Natural killer cell (primary cell): ENCODE data around the gene TRAPPC2L. TPM values are rescaled to one million over a fixed set of nuclear protein-coding genes. Genes with fewer than 3 reads are reported as not detected.

ENCODE experiments used
- ATAC-seq, 3 donors: fragments of 150-1000 bp in 2 of 3; fragments of 200-7000 bp in 1 of 3; cut with Tn5 transposase; 1 replicate in 1 of 3; 2 replicates in 2 of 3; pipeline ENCODE4 v1.10.0; 2021; ENCODE audit warnings: mild to moderate bottlenecking in 2 of 3, moderate library complexity in 2 of 3
- DNase-seq, 2 donors: peaks; one replicate each; pipeline versions ENCODE4 v3.0.0 to v3.0.0-alpha.2; 2013 to 2021; ENCODE audit warnings: mixed read lengths in 1 of 2
- H3K27ac ChIP-seq: one replicate; pipeline ENCODE4 v1.5.1; 2013; ENCODE audit warnings: mild to moderate bottlenecking, low read length
- H3K27me3 ChIP-seq: one replicate; pipeline ENCODE4 v1.6.1; 2013; ENCODE audit warnings: low read length; ENCODE audit not compliant: control insufficient read depth, insufficient read depth
- H3K36me3 ChIP-seq: one replicate; pipeline ENCODE4 v1.6.1; 2013; ENCODE audit warnings: low read length; ENCODE audit not compliant: control insufficient read depth, insufficient read depth
- H3K4me1 ChIP-seq: one replicate; pipeline ENCODE4 v1.6.1; 2013; ENCODE audit warnings: low read length; ENCODE audit not compliant: control insufficient read depth, insufficient read depth
- H3K4me3 ChIP-seq: one replicate; pipeline ENCODE4 v1.5.1; 2013; ENCODE audit warnings: low read length
- H3K9me3 ChIP-seq: one replicate; pipeline ENCODE4 v1.6.1; 2013; ENCODE audit warnings: low read length; ENCODE audit not compliant: control insufficient read depth, insufficient read depth
- H3K27ac Mint-ChIP-seq, 2 donors: one replicate each; pipeline ENCODE4 v1.8.0; 2022; ENCODE audit warnings: mild to moderate bottlenecking in 2 of 2, mixed read lengths in 2 of 2, moderate library complexity in 1 of 2
- H3K27me3 Mint-ChIP-seq, 2 donors: one replicate each; pipeline ENCODE4 v1.8.0; 2022; ENCODE audit warnings: low read depth in 2 of 2, mixed read lengths in 2 of 2
- H3K36me3 Mint-ChIP-seq: one replicate; pipeline ENCODE4 v1.8.0; 2022; ENCODE audit warnings: mixed read lengths
- H3K4me1 Mint-ChIP-seq, 2 donors: one replicate each; pipeline ENCODE4 v1.8.0; 2022; ENCODE audit warnings: mixed read lengths in 2 of 2
- H3K4me3 Mint-ChIP-seq: one replicate; pipeline ENCODE4 v1.8.0; 2022; ENCODE audit warnings: mild to moderate bottlenecking, moderate library complexity, mixed read lengths
- H3K9me3 Mint-ChIP-seq, 2 donors: one replicate each; pipeline ENCODE4 v1.8.0; 2022; ENCODE audit warnings: mixed read lengths in 2 of 2
- WGBS: methylation state at CpG from one replicate; pipeline ENCODE4 v1.1.7; 2013; ENCODE audit warnings: missing lambda C conversion rate; ENCODE audit not compliant: insufficient coverage; 5-methylcytosine and 5-hydroxymethylcytosine counted together
- intact Hi-C: fragments of 100-400 bp; cut with micrococcal nuclease; formaldehyde crosslinking; loops from one replicate; pipeline ENCODE4 v1.14.2; 2022
- total RNA-seq, 4 donors: library from RNA; stranded (reverse); fragments of 120-200 nt in 1 of 4; gene quantifications; one replicate each; pipeline versions ENCODE4 v1.2.3 to v1.2.4, GENCODE V29; 2013 to 2022
- TF ChIP-seq, protein P1 (sequence below): fragments of 200-600 bp; IDR thresholded peaks from one replicate; pipeline ENCODE4 v1.8.0; 2022; ENCODE audit warnings: antibody characterized with exemption

The TRAPPC2L gene
- total RNA-seq, 3 donors from 2014 or later (not counting 1 experiment from before 2014, with no cell fraction given), result 31.9 to 39.0 (median 36.2) TPM

DNA sequence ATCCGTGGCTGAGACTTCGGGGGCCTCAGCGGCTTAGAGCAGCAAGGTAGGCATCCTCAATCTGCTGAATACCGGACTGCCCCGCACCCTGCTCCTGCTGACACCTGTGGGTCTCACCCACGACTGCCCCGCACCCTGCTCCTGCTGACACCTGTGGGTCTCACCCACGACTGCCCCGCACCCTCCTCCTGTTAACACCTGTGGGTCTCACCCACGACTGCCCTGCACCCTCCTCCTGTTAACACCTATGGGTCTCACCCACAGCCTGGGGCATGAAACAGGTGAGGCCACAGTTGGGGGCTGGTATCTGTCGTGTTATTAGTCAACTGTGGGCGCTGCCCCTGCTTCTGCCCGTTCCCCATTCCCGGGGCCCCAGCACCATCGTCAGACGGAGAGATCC, 45.8 kb downstream of the TRAPPC2L start:
- TF ChIP-seq, protein P1, sequence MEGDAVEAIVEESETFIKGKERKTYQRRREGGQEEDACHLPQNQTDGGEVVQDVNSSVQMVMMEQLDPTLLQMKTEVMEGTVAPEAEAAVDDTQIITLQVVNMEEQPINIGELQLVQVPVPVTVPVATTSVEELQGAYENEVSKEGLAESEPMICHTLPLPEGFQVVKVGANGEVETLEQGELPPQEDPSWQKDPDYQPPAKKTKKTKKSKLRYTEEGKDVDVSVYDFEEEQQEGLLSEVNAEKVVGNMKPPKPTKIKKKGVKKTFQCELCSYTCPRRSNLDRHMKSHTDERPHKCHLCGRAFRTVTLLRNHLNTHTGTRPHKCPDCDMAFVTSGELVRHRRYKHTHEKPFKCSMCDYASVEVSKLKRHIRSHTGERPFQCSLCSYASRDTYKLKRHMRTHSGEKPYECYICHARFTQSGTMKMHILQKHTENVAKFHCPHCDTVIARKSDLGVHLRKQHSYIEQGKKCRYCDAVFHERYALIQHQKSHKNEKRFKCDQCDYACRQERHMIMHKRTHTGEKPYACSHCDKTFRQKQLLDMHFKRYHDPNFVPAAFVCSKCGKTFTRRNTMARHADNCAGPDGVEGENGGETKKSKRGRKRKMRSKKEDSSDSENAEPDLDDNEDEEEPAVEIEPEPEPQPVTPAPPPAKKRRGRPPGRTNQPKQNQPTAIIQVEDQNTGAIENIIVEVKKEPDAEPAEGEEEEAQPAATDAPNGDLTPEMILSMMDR, result no peak
- Mint-ChIP-seq H3K36me3 (no peaks in the 10 kb centered on the region), H3K9me3 (no peaks in the 10 kb centered on the region), H3K27me3 (no peaks in the 10 kb centered on the region), H3K4me3 (no peak overlapping the region), H3K27ac (no peak overlapping the region), H3K4me1 (peaks cover 6 to 12% of the 10 kb centered on the region in 2 donors)
- H3K4me1 ChIP-seq, result peaks cover 10% of the 10 kb centered on the region
- no peaks in the 10 kb centered on the region for H3K27me3 ChIP-seq
- H3K27ac ChIP-seq, result no peak overlapping the region
- no peaks in the 10 kb centered on the region for H3K9me3 ChIP-seq
- 59% methylated on average over 16 of the region's 16 CpGs for WGBS
- ATAC-seq, result no peak
- no peak for DNase-seq
- no peaks in the 10 kb centered on the region for H3K36me3 ChIP-seq
- no peak overlapping the region for H3K4me3 ChIP-seq
- intact Hi-C loops, result no loop called here

DNA sequence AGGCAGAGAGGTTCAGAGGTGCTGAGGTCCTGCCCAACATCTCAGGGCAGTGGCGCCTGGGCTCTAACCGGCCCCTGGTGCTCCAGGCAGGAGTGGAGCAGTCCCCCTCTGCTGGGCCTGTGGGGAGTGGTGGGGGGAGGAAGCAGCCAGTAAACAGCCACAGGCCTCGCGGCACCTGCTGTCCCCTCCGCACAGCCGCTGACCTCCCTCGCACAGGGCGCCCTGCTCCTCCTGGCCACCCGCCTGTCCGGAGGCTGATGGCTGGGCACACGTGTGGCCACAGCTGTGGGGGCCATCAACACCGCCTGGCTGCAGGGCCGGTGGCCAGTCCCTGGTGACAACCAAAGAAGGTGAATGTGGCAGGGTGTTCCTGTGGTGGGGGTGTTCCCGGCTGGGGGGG, 46.3 kb downstream of the TRAPPC2L start:
- TF ChIP-seq, protein P1, result no peak
- Mint-ChIP-seq H3K36me3 (no peaks in the 10 kb centered on the region), H3K27me3 (no peaks in the 10 kb centered on the region), H3K27ac (no peak overlapping the region), H3K4me3 (no peak overlapping the region), H3K4me1 (peaks cover 6 to 12% of the 10 kb centered on the region in 2 donors), H3K9me3 (no peaks in the 10 kb centered on the region)
- ATAC-seq (no peak), DNase-seq (no peak)
- Histone ChIP-seq H3K36me3 (no peaks in the 10 kb centered on the region), H3K9me3 (no peaks in the 10 kb centered on the region), H3K27ac (no peak overlapping the region), H3K4me3 (no peak overlapping the region), H3K4me1 (peaks cover 10% of the 10 kb centered on the region), H3K27me3 (no peaks in the 10 kb centered on the region)
- intact Hi-C loops, result no loop called here
- 91% methylated on average over 12 of the region's 14 CpGs for WGBS

DNA sequence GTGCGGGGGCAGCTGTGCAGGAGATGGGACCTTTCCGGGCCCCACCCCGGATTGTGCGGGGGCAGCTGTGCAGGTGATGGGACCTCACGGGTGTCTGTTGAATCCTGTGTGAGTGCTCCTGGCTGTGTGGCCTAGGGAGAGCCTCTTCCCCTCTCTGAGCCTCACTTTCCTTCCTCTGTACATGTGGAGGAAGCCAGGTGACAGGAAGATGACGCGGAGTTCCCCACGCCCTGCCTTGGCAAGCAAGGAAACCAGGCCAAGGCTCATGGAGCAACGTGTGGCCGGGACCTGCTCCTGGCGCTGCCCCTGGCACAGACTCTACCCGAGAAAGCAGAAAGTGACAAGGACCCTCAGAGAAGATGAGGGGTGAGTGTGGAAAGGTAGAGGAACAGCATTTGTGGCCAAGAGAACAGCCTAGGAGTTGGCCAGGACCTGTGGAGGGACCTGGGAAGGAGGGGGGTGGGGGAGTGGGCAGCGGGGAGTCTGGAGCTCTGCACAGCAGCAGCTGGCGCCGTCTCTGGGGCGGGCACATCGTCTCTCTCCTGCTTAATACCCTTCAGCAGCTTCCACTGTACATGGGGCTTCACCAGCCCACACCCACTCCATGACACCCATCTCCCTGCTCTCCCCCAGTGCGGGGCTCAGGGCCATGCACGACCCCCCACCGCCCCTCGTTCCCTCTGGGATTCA, 47.9 kb downstream of the TRAPPC2L start:
- H3K4me1 Mint-ChIP-seq, result peaks cover 6 to 12% of the 10 kb centered on the region in 2 donors
- no peaks in the 10 kb centered on the region for H3K36me3 ChIP-seq
- no peak overlapping the region for H3K4me3 Mint-ChIP-seq
- H3K4me3 ChIP-seq, result no peak overlapping the region
- no peaks in the 10 kb centered on the region for H3K9me3 ChIP-seq
- H3K27me3 ChIP-seq, result no peaks in the 10 kb centered on the region
- 89% methylated on average over 21 of the region's 21 CpGs for WGBS
- DNase-seq (no peak), ATAC-seq (no peak)
- H3K27ac Mint-ChIP-seq, result no peak overlapping the region
- no peaks in the 10 kb centered on the region for H3K36me3 Mint-ChIP-seq
- no peaks in the 10 kb centered on the region for H3K9me3 Mint-ChIP-seq
- TF ChIP-seq, protein P1, result no peak
- intact Hi-C loops, result no loop called here
- H3K27me3 Mint-ChIP-seq, result no peaks in the 10 kb centered on the region
- H3K4me1 ChIP-seq, result peaks cover 10% of the 10 kb centered on the region
- H3K27ac ChIP-seq, result no peak overlapping the region

DNA sequence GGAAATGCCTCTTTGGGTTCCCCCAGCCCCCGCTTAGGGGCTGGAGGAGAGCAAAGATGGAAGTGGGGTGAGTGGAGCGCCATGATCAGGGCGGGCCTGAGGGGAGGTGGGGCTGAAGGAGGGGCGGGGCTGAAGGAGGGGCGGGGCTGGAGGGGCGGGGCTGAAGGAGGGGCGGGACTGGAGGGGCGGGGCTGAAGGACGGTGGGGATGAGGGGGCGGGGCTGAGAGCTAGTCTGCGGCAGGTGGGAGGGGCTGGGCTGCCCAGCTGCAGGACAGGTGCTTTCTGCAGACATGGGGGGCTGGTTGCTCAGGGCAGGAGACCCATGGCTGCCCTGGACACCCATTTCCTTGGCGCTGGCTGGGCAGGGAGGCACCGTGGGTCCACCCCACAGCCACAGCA, 48.6 kb downstream of the TRAPPC2L start:
- TF ChIP-seq, protein P1, result no peak
- H3K4me3 Mint-ChIP-seq, result no peak overlapping the region
- Histone ChIP-seq H3K4me3 (no peak overlapping the region), H3K27ac (no peak overlapping the region), H3K27me3 (no peaks in the 10 kb centered on the region), H3K4me1 (peaks cover 10% of the 10 kb centered on the region), H3K36me3 (no peaks in the 10 kb centered on the region), H3K9me3 (no peaks in the 10 kb centered on the region)
- ATAC-seq (peak in 2 of 3 donors; percentile 21 to 48), DNase-seq (peak in 1 of 2 donors; percentile 33)
- H3K27ac Mint-ChIP-seq, result no peak overlapping the region
- H3K4me1 Mint-ChIP-seq, result peaks cover 6 to 16% of the 10 kb centered on the region in 2 donors
- H3K36me3 Mint-ChIP-seq, result no peaks in the 10 kb centered on the region
- intact Hi-C loops, result no loop called here
- 64% methylated on average over 7 of the region's 13 CpGs for WGBS
- H3K9me3 Mint-ChIP-seq, result no peaks in the 10 kb centered on the region
- H3K27me3 Mint-ChIP-seq, result peaks cover 0 to 2% of the 10 kb centered on the region in 2 donors
